ENCODE measurements around the gene FIZ1. TPM values are rescaled to one million over a fixed set of nuclear protein-coding genes. Genes with fewer than 3 reads are reported as not detected.

FIZ1 gene
- total RNA-seq, 1 donor from 2014 or later, result 21.5 TPM

Other genes with a start within 250 kb of the FIZ1 start
- gene COX6B2, start 244.8 kb downstream of the FIZ1 start, total RNA-seq (ENCODE audit: unreplicated experiment), result not detected
- gene GARIN5B, start 236.3 kb downstream of the FIZ1 start, total RNA-seq (ENCODE audit: unreplicated experiment), result not detected
- gene IL11, start 229.1 kb downstream of the FIZ1 start, total RNA-seq (ENCODE audit: unreplicated experiment), result 0.21 TPM
- gene TMEM190, start 222.7 kb downstream of the FIZ1 start, total RNA-seq (ENCODE audit: unreplicated experiment), result not detected
- 0.64 TPM for gene TMEM238, start 215.2 kb downstream of the FIZ1 start, total RNA-seq (ENCODE audit: unreplicated experiment)
- gene RPL28, start 213.6 kb downstream of the FIZ1 start, total RNA-seq (ENCODE audit: unreplicated experiment), result 3,792 TPM
- 56.2 TPM for gene UBE2S, start 191.7 kb downstream of the FIZ1 start, total RNA-seq (ENCODE audit: unreplicated experiment)
- not detected for gene SHISA7, start 156.2 kb downstream of the FIZ1 start, total RNA-seq (ENCODE audit: unreplicated experiment)
- gene ISOC2, start 137.9 kb downstream of the FIZ1 start, total RNA-seq (ENCODE audit: unreplicated experiment), result 20.2 TPM
- gene C19orf85, start 134.8 kb downstream of the FIZ1 start, total RNA-seq (ENCODE audit: unreplicated experiment), result not detected
- gene ZNF628, start 122.9 kb downstream of the FIZ1 start, total RNA-seq (ENCODE audit: unreplicated experiment), result 8.7 TPM
- gene NAT14, start 114.3 kb downstream of the FIZ1 start, total RNA-seq (ENCODE audit: unreplicated experiment), result 37.7 TPM
- 0.95 TPM for gene SSC5D, start 111.1 kb downstream of the FIZ1 start, total RNA-seq (ENCODE audit: unreplicated experiment)
- gene SBK2, start 62.4 kb downstream of the FIZ1 start, total RNA-seq (ENCODE audit: unreplicated experiment), result 0.69 TPM
- 3.6 TPM for gene SBK3, start 54.0 kb downstream of the FIZ1 start, total RNA-seq (ENCODE audit: unreplicated experiment)
- 36.4 TPM for gene ZNF579, start 18.7 kb downstream of the FIZ1 start, total RNA-seq (ENCODE audit: unreplicated experiment)
- gene ZNF524, start 771 bp upstream of the FIZ1 start, total RNA-seq (ENCODE audit: unreplicated experiment), result 9.3 TPM
- gene ZNF865, start 6.1 kb upstream of the FIZ1 start, total RNA-seq (ENCODE audit: unreplicated experiment), result 14.5 TPM
- gene ZNF784, start 25.0 kb upstream of the FIZ1 start, total RNA-seq (ENCODE audit: unreplicated experiment), result 6.8 TPM
- gene ZNF580, start 41.5 kb upstream of the FIZ1 start, total RNA-seq (ENCODE audit: unreplicated experiment), result 34.0 TPM
- gene ZNF581, start 44.1 kb upstream of the FIZ1 start, total RNA-seq (ENCODE audit: unreplicated experiment), result 47.2 TPM
- gene CCDC106, start 48.7 kb upstream of the FIZ1 start, total RNA-seq (ENCODE audit: unreplicated experiment), result 20.1 TPM
- 219 TPM for gene U2AF2, start 55.5 kb upstream of the FIZ1 start, total RNA-seq (ENCODE audit: unreplicated experiment)
- 250 TPM for gene EPN1, start 75.7 kb upstream of the FIZ1 start, total RNA-seq (ENCODE audit: unreplicated experiment)
- gene NLRP9, start 138.9 kb upstream of the FIZ1 start, total RNA-seq (ENCODE audit: unreplicated experiment), result not detected
- not detected for gene RFPL4A, start 159.6 kb upstream of the FIZ1 start, total RNA-seq (ENCODE audit: unreplicated experiment)
- gene RFPL4AL1, start 169.6 kb upstream of the FIZ1 start, total RNA-seq (ENCODE audit: unreplicated experiment), result not detected
- not detected for gene NLRP11, start 232.5 kb upstream of the FIZ1 start, total RNA-seq (ENCODE audit: unreplicated experiment)
- not detected for gene NLRP4, start 237.0 kb upstream of the FIZ1 start, total RNA-seq (ENCODE audit: unreplicated experiment)